DOHH2 (cell line): ENCODE results near the gene SLC38A9.
"Not testable (repeated sequence)": the region's sequence is repeated elsewhere in the genome, so short reads cannot be mapped to it uniquely, and the experiment has no call there.

Experiments
- H3F3A ChIP-seq: fragments of 200-600 bp; sonication (generic), shearing (Covaris generic); 2 replicates; pipeline ENCODE4 v1.6.0; 2016; ENCODE audit warnings: antibody characterized with exemption, mild to moderate bottlenecking; ENCODE audit not compliant: control insufficient read depth, insufficient read depth
- H3K27ac ChIP-seq: fragments of 200-600 bp; sonication (generic); 2 replicates; pipeline ENCODE4 v1.5.1; 2014; ENCODE audit warnings: low read depth, mild to moderate bottlenecking, low read length, moderate library complexity
- H3K27me3 ChIP-seq: fragments of 200-600 bp; sonication (generic); 2 replicates; pipeline ENCODE4 v1.6.1; 2014; ENCODE audit warnings: mild to moderate bottlenecking, low read length, mixed read lengths; ENCODE audit not compliant: control insufficient read depth
- H3K36me3 ChIP-seq: fragments of 200-600 bp; sonication (generic); 2 replicates; pipeline ENCODE4 v1.6.1; 2014; ENCODE audit warnings: mild to moderate bottlenecking, low read length, moderate library complexity, mixed read lengths; ENCODE audit not compliant: control insufficient read depth
- H3K4me1 ChIP-seq: fragments of 200-600 bp; sonication (generic); 2 replicates; pipeline ENCODE4 v1.6.1; 2014; ENCODE audit warnings: mild to moderate bottlenecking, low read length, mixed read lengths; ENCODE audit not compliant: control insufficient read depth
- H3K4me2 ChIP-seq: fragments of 200-600 bp; sonication (generic); 2 replicates; pipeline ENCODE4 v1.6.0; 2014; ENCODE audit warnings: mild to moderate bottlenecking, low read length, moderate library complexity
- H3K4me3 ChIP-seq: fragments of 200-600 bp; sonication (generic); 2 replicates; pipeline ENCODE4 v1.5.1; 2014; ENCODE audit warnings: mild to moderate bottlenecking, low read length, mixed read lengths
- H3K79me2 ChIP-seq: fragments of 200-600 bp; sonication (generic); 2 replicates; pipeline ENCODE4 v1.6.1; 2014; ENCODE audit warnings: mild to moderate bottlenecking, low read length, mixed read lengths; ENCODE audit not compliant: control insufficient read depth
- H3K9me2 ChIP-seq: fragments of 200-600 bp; sonication (generic); replicated peaks from 2 replicates; pipeline ENCODE4 v1.6.1; 2014; ENCODE audit warnings: mild to moderate bottlenecking, low read length, mixed read lengths; ENCODE audit not compliant: control insufficient read depth
- H3K9me3 ChIP-seq: fragments of 200-600 bp; sonication (generic); 2 replicates; pipeline ENCODE4 v1.6.1; 2014; ENCODE audit warnings: antibody characterized with exemption, low read length, mixed read lengths; ENCODE audit not compliant: control insufficient read depth, insufficient read depth
- H4K20me1 ChIP-seq: fragments of 200-600 bp; sonication (generic); 2 replicates; pipeline ENCODE4 v1.6.0; 2014; ENCODE audit warnings: low read depth, mild to moderate bottlenecking, antibody characterized with exemption, low read length, moderate library complexity; ENCODE audit not compliant: control insufficient read depth, insufficient read depth
- EZH2phosphoT487 ChIP-seq: fragments of 200-600 bp; sonication (generic); IDR thresholded peaks from 2 replicates; pipeline ENCODE4 v1.6.1; 2017; ENCODE audit warnings: borderline replicate concordance, mild to moderate bottlenecking, antibody characterized with exemption, low read length, moderate library complexity, mixed read lengths
- TF ChIP-seq, protein P1 (sequence below): fragments of 200-600 bp; sonication (generic); IDR thresholded peaks from one replicate; pipeline ENCODE4 v1.5.1; 2014; ENCODE audit warnings: antibody characterized with exemption, mild to moderate bottlenecking, low read depth, low read length; ENCODE audit not compliant: poor library complexity, severe bottlenecking

SLC38A9 gene

DNA sequence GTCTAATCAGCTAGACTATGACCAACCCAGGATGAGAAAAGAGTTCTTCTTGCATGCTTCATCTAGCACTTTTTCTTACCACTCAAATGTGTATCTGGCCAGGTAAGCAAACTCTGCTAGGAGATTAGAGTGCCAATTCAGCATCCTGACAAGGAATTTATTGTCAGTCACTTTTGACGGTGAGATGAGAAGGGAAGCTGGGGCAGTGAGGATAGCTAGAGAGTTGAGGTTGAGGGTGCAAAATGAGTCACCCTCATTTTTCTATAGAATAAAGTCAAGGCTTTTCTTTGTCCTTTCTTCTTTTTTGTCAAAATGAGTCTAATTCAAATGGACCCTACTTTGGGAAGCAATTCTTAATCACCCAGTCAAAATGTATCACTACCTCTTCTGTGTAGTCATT, 102.7 kb downstream of the SLC38A9 start:
- no peak for TF ChIP-seq EZH2phosphoT487
- TF ChIP-seq, protein P1, sequence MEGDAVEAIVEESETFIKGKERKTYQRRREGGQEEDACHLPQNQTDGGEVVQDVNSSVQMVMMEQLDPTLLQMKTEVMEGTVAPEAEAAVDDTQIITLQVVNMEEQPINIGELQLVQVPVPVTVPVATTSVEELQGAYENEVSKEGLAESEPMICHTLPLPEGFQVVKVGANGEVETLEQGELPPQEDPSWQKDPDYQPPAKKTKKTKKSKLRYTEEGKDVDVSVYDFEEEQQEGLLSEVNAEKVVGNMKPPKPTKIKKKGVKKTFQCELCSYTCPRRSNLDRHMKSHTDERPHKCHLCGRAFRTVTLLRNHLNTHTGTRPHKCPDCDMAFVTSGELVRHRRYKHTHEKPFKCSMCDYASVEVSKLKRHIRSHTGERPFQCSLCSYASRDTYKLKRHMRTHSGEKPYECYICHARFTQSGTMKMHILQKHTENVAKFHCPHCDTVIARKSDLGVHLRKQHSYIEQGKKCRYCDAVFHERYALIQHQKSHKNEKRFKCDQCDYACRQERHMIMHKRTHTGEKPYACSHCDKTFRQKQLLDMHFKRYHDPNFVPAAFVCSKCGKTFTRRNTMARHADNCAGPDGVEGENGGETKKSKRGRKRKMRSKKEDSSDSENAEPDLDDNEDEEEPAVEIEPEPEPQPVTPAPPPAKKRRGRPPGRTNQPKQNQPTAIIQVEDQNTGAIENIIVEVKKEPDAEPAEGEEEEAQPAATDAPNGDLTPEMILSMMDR = no peak
- Histone ChIP-seq H3K36me3 (no peaks in the 10 kb centered on the region), H3K4me1 (no peaks in the 10 kb centered on the region), H3K27me3 (no peaks in the 10 kb centered on the region), H3K79me2 (no peaks in the 10 kb centered on the region), H3K9me3 (peaks cover 4% of the 10 kb centered on the region; the same call in 1 of the 2 replicates), H3K9me2 (no peaks in the 10 kb centered on the region), H3F3A (no peaks in the 10 kb centered on the region), H4K20me1 (no peaks in the 10 kb centered on the region), H3K4me2 (no peak overlapping the region), H3K4me3 (no peak overlapping the region), H3K27ac (no peak overlapping the region)

DNA sequence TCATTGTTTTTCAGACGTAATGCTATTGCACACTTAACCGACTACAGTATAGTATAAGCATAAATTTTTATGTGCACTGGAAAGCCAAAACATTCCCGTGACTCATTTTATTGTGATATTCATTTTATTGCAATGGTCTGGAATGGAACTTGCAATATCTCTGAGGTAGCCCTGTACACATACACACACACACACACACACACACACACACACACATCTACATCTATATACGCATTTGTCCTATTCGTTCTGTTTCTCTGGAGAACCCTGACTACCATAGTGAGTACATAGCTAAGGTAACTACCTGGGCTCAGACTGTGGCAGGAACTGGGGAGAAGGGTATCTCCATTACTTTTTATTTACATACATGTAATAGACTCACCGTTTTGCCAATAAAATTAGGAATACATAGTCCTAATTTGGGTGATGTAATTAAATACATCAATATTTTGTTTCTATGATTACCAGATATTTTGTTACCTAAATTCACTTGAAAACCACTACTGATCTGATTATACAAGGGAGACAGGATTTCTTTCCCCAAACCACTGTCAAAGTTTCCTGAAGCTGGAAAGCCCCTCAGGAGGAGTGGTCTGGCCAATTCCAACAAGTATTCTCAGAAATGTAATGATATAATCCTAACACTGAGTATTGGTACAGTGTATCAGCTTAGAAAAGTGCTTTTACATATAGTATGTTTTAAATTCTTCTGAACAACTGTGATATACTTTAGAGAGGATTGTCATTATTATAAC, 103.4 kb downstream of the SLC38A9 start:
- no peak for TF ChIP-seq EZH2phosphoT487
- TF ChIP-seq, protein P1 = no peak
- H3K4me1 ChIP-seq = no peaks in the 10 kb centered on the region

DNA sequence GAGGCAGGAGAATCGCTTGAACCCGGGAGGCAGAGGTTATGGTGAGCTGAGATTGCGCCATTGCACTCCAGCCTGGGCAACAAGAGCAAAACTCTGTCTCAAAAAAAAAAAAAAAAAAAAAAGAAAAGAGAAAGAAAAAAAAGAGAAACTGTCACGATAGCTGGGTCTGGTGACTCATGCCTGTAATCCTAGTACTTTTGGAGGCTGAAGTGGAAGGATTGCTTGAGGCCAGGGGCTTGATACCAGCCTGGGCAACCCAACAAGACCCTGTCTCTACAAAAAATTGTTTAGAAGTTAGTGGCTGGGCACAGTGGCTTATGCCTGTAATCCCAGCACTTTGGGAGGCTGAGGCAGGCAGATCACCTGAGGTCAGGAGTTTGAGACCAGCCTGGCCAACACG, 104.8 kb downstream of the SLC38A9 start:
- not testable (repeated sequence) for H3K4me1 ChIP-seq, H3K79me2 ChIP-seq, H3K4me2 ChIP-seq, H3K9me3 ChIP-seq, H4K20me1 ChIP-seq, H3F3A ChIP-seq, H3K9me2 ChIP-seq, H3K36me3 ChIP-seq, H3K27ac ChIP-seq, H3K27me3 ChIP-seq, H3K4me3 ChIP-seq

More for the DNA sequence above, 103.4 kb downstream of the SLC38A9 start:
- Histone ChIP-seq H3K79me2 (no peaks in the 10 kb centered on the region), H3K27me3 (no peaks in the 10 kb centered on the region), H3K9me3 (peaks cover 4% of the 10 kb centered on the region; the same call in 1 of the 2 replicates), H3K4me3 (no peak overlapping the region), H3K9me2 (no peaks in the 10 kb centered on the region), H3K4me2 (no peak overlapping the region), H4K20me1 (no peaks in the 10 kb centered on the region), H3K36me3 (no peaks in the 10 kb centered on the region), H3F3A (no peaks in the 10 kb centered on the region), H3K27ac (no peak overlapping the region)

DNA sequence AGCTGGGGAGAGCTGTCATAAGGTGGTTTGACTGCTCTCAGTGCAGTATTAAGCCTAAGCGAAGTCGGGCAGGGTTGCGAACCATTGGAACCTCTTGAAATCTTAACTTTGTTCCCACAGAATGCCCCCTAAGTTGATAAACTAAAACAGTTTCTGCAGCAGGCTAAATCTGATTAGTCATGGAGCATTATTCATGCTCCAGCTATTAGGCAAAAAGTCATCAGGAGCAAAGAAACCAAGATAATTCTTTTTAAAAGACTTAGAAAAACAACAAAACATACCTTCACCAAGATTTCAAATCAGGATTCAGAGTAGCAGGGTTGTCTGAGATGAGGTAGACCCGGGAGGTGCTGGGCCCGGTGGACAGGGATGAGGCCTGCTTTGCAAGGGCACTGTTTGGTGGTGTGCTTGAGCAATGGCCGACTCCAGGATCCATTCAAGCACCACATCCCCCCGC, 107.5 kb downstream of the SLC38A9 start:
- H3K4me3 ChIP-seq = no peak overlapping the region
- H3K9me2 ChIP-seq = no peaks in the 10 kb centered on the region
- H4K20me1 ChIP-seq = no peaks in the 10 kb centered on the region
- H3K4me1 ChIP-seq = peaks cover 17% of the 10 kb centered on the region
- no peaks in the 10 kb centered on the region for H3K27me3 ChIP-seq
- H3K9me3 ChIP-seq = no peaks in the 10 kb centered on the region
- no peaks in the 10 kb centered on the region for H3F3A ChIP-seq
- TF ChIP-seq EZH2phosphoT487 = no peak
- TF ChIP-seq, protein P1 = no peak
- H3K27ac ChIP-seq = no peak overlapping the region
- no peaks in the 10 kb centered on the region for H3K36me3 ChIP-seq
- no peaks in the 10 kb centered on the region for H3K79me2 ChIP-seq
- no peak overlapping the region for H3K4me2 ChIP-seq
